ENCODE results near the gene EP400.

GRCh38 chr12:131986361-131986760 is 36.6 kb downstream of the EP400 start:
- no peak for TF ChIP-seq POLR2AphosphoS5 (IDR thresholded peaks at IDR 0.05; ENCODE audit: low read depth, low read length)
- TF ChIP-seq POLR2A (IDR thresholded peaks at IDR 0.05; ENCODE audit: low read depth, low read length): no peak
- TF ChIP-seq TAF1 (IDR thresholded peaks at IDR 0.05; ENCODE audit: low read depth, low read length): no peak
- no peak for TF ChIP-seq SPI1 (IDR thresholded peaks at IDR 0.05; ENCODE audit: low read depth, low read length)

Measured in GM12891 (cell line).